GM19239 (cell line): Measurements from ENCODE around the gene PCDHA9.
"Not testable (repeated sequence)": the region's sequence is repeated elsewhere in the genome, so short reads cannot be mapped to it uniquely, and the experiment has no call there.

ENCODE experiments used
- DNase-seq: peaks from one replicate; pipeline ENCODE4 v3.0.0; 2011; ENCODE audit warnings: low spot score; ENCODE audit not compliant: insufficient read length
- FAIRE-seq: peaks from 2 replicates; lab custom pipeline; 2011; peaks lifted over from hg19 to GRCh38; lab: Jason Lieb, UNC

PCDHA9 gene

DNA sequence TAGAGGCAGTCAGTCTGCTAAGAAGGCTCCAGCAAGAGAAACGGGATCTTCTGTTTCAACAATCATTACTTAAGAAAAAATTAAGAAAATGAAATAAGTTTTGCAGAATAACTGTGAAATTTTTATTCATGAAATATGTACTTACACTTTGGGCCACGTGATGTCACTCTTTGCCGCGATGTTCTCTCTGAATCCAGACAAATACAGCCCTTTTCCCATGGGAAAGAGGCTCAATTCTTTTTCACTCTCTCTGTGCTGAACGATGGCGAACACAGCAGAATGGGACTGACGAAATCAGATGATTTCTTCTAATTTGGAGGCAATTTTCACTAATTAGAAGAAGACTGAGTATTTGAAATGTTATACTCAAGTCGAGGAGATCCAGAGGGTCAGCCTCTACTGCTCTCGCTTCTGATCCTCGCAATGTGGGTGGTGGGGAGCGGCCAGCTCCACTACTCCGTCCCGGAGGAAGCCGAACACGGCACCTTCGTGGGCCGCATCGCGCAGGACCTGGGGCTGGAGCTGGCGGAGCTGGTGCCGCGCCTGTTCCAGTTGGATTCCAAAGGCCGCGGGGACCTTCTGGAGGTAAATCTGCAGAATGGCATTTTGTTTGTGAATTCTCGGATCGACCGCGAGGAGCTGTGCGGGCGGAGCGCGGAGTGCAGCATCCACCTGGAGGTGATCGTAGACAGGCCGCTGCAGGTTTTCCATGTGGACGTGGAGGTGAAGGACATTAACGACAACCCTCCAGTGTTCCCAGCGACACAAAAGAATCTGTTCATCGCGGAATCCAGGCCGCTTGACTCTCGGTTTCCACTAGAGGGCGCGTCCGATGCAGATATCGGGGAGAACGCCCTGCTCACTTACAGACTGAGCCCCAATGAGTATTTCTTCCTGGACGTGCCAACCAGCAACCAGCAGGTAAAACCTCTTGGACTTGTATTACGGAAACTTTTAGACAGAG lies at the start of gene PCDHA9:
Gene PCDHA9, plus strand, starts transcription at position 244 of the 964 bp plus-strand sequence. Its CDS starts 114 bp downstream, at position 358.
- not testable (repeated sequence) for FAIRE-seq, DNase-seq

GRCh38 chr5:140800816-140801493 lies 47.2 kb upstream of the PCDHA9 start, which contains the start of gene PCDHA3:
PCDHA3 (plus strand) TSS chr5:140801057.
- DNase-seq (no peak), FAIRE-seq (no peak)

- DNase-seq (no peak), FAIRE-seq (no peak)
Observed at GRCh38 chr5:140801494-140801841, 46.7 kb upstream of the PCDHA9 start.

- FAIRE-seq, result not testable (repeated sequence)
Observed at GRCh38 chr5:140802381-140802780, 45.8 kb upstream of the PCDHA9 start.

GRCh38 chr5:140802781-140803271 lies 45.4 kb upstream of the PCDHA9 start:
- no peak for FAIRE-seq
- DNase-seq, result no peak

More at GRCh38 chr5:140802381-140802780, 45.8 kb upstream of the PCDHA9 start:
- DNase-seq, result not testable (repeated sequence)

DNA sequence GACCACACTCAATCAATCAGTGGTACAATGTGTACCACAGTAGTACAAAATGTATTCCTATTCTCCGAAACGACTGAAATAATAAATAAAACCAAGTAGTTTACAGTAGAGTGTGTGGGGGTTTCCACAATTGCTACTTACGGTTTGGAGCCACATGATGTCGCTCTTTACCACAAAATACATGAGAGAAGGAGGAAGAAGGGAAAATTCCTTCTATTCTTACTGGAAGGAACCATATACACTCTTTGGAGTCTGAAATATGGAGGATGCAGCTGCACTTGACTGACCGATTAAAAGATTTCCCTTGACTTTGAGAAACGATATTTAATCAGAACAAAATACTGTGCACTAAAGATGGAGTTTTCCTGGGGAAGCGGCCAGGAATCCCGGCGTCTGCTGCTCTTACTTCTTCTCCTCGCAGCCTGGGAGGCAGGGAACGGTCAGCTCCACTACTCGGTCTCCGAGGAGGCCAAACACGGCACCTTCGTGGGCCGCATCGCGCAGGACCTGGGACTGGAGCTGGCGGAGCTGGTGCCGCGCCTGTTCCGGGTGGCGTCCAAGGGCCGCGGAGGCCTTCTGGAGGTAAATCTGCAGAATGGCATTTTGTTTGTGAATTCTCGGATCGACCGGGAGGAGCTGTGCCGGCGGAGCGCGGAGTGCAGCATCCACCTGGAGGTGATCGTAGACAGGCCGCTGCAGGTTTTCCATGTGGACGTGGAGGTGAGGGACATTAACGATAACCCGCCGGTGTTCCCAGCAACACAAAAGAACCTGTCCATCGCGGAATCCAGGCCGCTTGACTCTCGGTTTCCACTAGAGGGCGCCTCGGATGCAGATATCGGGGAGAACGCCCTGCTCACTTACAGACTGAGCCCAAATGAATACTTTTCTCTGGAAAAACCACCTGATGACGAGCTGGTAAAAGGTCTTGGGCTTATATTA lies 41.1 kb upstream of the PCDHA9 start, which contains the start of gene PCDHA4:
Gene PCDHA4, plus strand, starts transcription at position 235 of the 942 bp plus-strand sequence.
- FAIRE-seq, result no peak
- no peak for DNase-seq

GRCh38 chr5:140808241-140808888 lies 39.8 kb upstream of the PCDHA9 start:
- not testable (repeated sequence) for FAIRE-seq, DNase-seq

DNA sequence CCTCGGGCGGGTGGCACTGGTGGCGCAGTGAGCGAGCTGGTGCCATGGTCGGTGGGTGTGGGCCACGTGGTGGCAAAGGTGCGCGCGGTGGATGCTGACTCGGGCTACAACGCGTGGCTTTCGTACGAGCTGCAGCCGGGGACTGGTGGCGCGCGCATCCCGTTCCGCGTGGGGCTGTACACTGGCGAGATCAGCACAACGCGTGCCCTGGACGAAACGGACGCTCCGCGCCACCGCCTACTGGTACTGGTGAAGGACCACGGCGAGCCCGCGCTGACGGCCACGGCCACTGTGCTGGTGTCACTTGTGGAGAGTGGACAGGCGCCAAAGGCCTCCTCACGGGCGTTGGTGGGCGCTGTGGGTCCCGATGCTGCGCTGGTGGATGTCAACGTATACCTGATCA lies 39.3 kb upstream of the PCDHA9 start:
- DNase-seq, result no peak
- FAIRE-seq, result no peak

DNA sequence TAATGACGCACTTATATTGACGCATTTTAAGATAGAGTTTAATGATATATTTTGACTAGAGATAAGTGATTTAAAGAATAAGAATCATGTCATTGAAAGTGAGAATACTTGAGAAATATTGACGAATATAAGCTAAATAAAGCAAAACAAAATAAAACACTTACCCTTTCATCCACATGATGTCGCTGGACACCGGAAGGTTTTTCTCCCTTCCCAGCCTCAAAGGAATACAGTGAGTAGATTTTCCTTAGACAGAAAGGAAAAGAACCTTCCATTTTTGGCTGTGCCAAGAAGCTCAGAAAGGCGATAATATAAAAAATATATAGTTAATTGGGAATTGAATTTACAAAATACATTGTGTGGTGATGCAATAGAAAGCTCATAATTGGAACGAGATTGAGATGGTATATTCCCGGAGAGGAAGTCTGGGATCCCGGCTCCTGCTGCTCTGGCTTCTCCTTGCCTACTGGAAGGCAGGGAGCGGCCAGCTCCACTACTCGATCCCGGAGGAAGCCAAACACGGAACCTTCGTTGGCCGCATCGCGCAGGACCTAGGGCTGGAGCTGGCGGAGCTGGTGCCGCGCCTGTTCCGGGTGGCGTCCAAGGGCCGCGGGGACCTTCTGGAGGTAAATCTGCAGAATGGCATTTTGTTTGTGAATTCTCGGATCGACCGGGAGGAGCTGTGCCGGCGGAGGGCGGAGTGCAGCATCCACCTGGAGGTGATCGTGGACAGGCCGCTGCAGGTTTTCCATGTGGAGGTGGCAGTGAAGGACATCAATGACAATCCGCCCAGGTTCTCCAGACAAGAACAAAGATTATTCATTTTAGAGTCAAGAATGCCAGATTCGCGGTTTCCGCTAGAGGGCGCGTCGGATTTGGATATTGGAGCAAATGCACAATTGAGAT lies 26.6 kb upstream of the PCDHA9 start, which contains the start of gene PCDHA5:
Gene PCDHA5, plus strand, starts transcription at position 239 of the 906 bp plus-strand sequence.
- FAIRE-seq (no peak), DNase-seq (no peak)

GRCh38 chr5:140822281-140822629 lies 25.9 kb upstream of the PCDHA9 start:
- no peak for DNase-seq
- no peak for FAIRE-seq

- not testable (repeated sequence) for FAIRE-seq
Observed at GRCh38 chr5:140822969-140823368, 25.2 kb upstream of the PCDHA9 start.

GRCh38 chr5:140823475-140823874 lies 24.7 kb upstream of the PCDHA9 start:
- no peak for DNase-seq
- no peak for FAIRE-seq

More at GRCh38 chr5:140822969-140823368, 25.2 kb upstream of the PCDHA9 start:
- DNase-seq, result not testable (repeated sequence)

DNA sequence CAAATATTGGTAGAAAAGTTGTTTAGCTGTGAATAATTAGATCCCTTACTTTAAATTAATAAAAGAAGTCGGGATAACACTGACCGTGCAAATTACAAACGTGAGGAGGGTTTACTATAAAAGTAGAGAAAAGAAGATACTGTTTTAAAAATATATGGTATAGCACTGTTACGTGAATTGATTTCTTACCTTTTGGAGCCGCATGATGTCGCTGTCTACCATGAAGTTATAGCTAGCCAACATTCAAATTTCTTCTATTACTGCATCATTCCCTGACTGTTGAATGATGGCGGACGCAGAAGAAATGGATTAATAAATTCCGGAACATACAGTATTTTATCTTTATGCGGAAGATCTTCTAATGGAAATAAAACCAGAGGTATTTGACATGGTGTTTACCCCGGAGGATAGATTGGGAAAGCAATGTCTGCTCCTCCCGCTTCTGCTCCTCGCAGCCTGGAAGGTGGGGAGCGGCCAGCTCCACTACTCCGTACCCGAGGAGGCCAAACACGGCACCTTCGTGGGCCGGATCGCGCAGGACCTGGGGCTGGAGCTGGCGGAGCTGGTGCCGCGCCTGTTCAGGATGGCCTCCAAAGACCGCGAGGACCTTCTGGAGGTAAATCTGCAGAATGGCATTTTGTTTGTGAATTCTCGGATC lies 20.3 kb upstream of the PCDHA9 start, which contains the start of gene PCDHA6:
Gene PCDHA6, plus strand, starts transcription at position 257 of the 658 bp plus-strand sequence. Its CDS starts 132 bp downstream, at position 389.
- FAIRE-seq (no peak), DNase-seq (no peak)

- DNase-seq (no peak), FAIRE-seq (no peak)
Observed at GRCh38 chr5:140828362-140828737, 19.8 kb upstream of the PCDHA9 start.

- not testable (repeated sequence) for FAIRE-seq, DNase-seq
Observed at GRCh38 chr5:140829511-140830501, 18.4 kb upstream of the PCDHA9 start.

GRCh38 chr5:140833993-140834392 lies 14.2 kb upstream of the PCDHA9 start, which contains the start of gene PCDHA7:
PCDHA7 (plus strand) TSS chr5:140834269; CDS start chr5:140834384, 115 bp downstream.
- no peak for FAIRE-seq
- no peak for DNase-seq
